Measurements from ENCODE around the gene KBTBD3.
"Not testable (repeated sequence)": the region's sequence is repeated elsewhere in the genome, so short reads cannot be mapped to it uniquely, and the experiment has no call there.

Gene KBTBD3

DNA sequence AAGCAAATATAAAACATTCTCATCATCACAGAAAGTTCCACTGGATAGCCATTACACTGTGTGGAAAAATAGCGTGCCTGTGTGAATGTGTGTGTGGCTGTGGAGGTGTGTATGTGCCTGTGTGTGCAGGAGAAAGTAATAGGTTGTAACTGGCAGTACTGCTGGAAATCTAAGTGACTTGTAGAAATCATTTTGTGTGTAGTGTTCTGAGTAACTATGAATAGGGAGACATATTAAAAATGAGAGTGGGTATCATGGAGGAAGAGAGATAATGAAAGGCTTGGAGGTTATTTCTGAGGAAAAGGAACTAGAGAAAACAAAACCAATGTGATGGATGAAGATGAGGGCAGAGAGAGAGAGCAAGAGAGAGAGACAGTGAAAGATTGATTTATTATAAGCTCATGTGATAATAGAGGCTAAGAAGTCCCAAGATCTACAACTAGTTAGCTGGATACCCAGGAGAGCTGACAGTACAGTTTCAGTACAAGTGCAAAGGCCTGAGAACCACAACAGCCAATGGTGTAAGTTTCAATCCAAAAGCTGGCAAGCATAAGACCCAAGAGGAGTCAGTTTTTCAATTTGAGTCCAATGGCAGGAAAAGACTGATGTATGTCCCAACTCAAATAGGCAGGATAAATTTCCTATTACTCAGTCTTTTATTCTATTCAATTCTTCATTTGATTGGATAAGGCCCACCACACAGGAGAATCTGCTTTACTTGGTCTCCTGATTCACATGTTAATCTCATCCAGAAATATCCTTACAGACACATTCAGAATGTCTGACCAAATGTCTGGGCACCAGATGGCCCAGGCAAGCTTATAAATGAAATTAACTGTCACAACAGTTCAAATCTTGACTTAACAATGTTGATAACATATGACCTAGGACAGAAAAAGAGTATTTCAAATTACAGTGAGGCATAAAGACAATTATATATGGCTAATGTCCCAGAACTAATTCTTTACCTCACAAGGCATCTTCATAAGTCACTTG, 14.9 kb downstream of the KBTBD3 start:
- DNase-seq = no peak

DNA sequence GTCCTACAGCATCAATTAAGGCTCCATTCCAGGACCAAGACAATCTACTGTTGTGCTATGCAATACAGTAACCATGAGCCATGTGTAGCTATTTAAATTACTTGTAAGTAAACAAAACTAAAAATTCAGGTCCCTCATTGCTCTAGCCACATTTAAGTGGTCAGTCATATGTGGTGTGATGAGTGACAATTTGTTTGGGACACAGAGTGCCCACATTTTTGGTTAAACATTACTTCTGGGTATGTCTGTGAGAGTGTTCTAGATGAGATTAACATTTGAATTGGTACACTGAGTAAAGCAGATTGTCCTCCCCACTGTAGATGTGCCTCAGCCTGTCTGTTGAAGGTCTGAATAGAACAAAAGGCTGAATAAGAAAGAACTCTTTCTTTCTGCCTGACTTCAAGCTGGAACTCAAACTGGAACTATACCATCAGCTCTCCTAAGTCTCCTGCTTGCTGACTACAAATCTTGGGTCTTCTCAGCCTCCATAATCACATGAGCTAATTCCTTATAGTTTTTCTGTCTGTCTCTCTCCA, 15.8 kb downstream of the KBTBD3 start:
- DNase-seq = no peak

DNA sequence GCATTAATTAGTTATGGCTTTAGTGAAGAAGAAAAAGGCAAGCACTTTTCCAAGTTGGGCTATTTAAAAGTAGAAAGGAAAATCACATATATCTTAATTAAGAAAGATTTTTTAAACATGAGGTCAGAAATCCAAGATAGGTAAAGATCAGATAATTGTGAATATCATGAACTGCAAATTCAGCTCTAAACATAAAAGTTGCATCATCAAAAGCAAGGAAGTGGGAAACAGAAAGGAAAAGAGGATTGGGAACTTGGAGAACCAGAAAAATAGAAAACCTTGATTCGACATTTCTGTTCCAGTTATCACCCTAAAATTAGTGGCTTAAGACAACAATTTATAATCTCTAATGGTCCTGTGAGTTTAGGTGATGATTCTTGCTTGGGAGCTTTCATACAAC, 17.5 kb downstream of the KBTBD3 start:
- no peak for DNase-seq

DNA sequence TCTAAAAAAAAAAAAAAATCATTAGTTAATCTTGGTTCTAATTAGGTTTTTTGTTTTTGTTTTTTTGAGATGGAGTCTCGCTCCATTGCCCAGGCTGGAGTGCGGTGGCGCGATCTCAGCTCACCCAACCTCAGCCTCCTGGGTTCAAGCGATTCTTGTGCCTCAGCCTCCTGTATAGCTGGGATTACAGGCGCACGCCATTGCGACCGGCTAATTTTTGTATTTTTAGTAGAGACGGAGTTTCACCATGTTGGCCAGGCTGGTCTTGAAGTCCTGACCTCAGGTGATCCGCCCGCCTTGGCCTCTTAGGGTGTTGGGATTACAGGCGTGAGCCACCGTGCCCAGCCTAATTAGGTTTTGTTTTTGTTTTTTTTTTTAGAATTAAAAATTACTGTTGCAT, 18.8 kb downstream of the KBTBD3 start:
- not testable (repeated sequence) for DNase-seq

DNA sequence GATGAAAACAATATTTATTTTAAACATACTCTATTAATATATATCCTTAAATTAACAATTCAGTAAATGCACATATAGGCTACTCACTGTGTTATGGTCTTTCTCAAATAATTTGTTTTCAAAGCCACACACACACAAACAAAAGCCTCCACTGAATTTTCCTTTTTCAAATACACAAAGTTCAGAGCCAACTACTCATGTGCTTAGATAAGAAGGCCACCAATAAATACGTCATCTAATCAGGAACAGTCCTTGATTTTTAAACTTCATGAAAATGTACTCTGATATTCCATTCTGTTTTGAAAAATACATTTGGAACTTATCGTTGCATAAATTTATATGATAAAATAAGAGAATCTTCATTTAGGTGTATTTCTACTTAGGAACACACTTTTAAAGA, 26.0 kb downstream of the KBTBD3 start:
- DNase-seq = no peak

DNA sequence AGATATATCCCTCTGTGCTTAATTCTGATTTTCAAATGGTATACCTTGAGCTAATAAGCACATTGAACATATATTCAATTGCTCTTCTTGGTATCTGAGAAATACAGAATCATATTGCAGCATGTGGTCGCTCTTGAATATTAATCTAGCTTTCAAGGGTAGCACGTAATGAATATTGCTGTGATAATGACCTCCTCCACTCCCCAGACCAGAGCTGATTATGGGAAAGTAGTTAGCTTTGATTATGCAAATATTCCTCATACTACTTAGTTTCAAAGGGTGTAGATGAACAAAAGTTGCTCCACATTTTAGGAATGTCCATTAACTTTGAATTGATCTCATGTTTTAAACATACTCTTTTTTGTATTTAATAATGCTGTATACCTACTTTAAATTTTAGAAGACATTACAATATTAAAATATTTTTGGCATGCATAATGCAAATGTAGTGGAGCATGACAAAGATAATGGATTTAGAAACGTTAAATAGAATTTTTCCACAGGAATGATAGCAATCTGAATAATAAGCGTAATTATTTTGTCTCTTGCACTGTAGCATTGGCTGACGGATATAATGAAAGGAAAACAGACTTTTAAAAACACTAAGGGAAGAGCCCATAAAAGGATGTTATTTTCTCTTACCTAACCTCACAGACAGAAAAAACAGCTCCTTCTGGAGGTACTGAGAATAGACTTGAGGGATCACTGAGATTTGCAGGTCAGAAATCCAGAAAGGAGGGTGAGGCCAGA, 27.2 kb downstream of the KBTBD3 start:
- no peak for DNase-seq

DNA sequence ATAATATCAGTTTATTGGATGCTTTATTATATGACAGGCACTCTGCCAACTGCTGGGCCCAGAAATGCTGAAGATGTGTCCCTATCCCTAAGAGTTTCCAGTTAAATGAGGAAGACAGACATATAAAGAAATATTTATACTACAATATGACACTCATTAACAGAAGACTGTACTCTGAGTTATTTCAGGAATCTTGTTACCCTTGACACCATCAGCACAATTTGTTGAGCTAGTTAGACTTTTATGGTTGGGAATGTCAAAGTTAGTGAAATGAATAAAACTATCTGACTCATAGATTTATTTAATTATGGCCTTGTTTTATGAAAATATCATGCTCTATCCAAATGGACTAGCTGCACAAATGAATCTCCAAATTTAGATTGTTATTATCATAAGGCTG, 29.5 kb downstream of the KBTBD3 start:
- DNase-seq = no peak

DNA sequence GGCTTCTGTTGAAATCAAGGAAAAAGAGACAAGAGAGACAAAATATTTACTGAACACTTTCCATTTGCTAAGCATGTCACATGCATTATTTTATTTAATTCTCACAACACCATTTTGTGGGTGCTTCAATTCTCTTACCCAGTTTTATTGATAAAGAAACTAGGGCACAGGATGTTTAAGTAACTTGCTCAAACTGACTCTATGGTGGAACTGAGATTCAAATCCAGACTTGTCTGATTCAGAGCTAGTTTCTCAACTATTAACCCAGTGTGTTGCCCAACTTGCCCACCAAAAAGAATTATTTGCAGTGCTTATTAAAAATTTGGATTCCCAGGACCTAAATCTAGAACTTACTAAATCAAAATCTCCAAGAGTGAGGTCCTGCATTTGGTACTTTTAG, 33.6 kb downstream of the KBTBD3 start:
- DNase-seq = no peak

DNA sequence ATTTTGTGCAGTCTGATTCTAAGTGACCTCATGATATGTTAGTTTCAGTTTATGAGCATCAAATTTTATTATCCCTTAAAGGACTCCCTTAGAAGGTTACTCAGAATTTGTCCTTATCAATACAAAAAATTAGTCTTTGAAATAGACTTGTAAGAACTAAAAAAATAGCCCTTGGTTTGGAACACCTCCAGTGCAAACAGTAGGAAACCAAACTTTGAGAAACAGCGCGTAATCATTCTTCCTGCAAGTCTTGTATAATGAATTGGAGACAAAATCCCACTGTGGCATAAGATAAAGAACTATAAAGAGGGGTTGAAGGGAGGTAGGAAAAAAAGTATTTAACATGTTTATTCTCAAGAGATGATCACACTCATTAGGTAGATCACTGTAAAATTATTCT, 44.3 kb downstream of the KBTBD3 start:
- no peak for DNase-seq

DNA sequence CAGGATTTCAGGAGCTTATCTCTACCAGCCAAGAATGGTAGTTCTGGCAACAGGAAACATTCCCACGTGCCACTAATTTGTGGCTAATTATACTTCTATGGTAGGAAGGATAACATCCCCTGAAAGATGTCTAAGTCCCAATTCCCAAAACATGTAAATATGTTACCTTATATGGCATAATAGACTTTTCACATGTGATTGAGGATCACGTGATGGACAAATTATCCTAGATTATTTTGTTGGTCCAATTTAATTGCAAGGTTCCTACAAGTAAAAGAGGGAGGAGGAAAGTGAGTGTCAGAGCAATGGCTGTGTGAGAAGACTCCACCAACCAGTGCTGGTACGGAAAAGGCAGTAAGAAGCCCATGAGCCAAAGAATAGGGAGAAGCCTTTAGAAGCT, 45.2 kb downstream of the KBTBD3 start:
- DNase-seq = no peak

DNA sequence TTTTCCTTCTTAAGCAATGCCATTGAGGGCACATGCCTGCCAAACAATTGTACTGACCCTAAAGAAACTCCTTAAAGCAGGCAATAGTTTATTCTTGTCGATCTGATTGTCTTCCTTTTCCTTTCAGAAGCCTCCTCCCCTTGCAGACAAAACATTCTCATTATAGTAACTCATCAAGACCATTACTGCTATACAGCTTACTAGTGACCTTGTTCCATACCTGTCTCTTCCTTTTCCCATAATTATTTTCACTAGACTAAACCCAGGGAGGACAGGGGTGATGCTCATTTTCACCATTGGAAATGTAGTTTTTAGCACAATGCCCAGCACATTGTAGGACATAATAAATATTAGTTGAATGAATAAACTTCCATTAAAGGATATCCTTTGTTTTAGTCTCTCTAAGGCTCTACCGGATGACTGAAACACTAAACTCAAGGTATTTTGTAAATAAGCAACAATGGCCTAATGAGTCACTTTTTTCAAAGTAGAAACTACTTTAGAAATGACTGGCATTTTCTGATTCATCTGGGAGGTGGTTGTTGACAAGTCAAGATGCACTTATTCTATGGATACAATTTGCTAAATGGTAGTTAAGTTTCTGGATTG, 45.8 kb downstream of the KBTBD3 start:
- no peak for DNase-seq

DNA sequence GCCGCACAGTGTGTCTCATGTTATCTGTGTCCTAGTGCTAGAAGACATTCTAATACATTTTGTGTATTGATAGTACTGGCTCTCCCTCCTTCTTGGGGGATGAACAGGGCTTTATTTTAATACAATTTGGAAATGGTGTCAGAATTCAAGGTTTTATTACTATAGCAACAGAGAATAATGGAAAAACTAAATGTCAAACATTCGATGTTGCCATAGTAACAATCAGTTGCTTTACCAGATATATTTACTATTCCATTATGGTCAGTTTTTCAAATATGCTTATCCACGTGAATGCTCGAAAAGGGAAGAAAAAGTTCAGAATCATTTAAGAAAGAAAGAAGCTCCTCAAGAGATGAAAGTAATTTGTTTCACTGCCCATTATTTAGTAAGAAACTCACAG, 46.5 kb downstream of the KBTBD3 start:
- no peak for DNase-seq

DNA sequence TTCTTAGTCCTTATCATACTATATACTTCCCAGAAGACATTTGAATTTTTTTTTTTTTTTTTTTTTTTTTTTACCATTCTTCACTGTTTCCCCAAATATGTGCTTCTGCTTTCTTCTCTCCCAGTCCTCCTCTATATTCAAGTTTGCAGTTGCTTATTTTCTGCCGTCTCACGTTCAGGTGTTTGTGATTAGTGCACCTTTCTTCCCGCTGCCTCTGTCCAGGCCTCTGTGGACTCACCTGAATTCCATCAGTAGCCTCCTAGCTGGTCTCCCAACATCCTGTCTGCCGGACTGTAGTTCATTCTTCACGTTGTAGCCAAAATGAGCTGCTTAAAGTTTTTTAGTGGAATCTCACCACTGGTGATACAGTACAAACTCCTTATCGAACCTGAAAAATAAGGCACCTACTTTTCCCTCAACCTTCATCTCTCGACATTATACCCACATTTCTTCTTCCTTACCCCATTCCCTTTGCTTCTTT, 54.3 kb downstream of the KBTBD3 start:
- DNase-seq = no peak

DNA sequence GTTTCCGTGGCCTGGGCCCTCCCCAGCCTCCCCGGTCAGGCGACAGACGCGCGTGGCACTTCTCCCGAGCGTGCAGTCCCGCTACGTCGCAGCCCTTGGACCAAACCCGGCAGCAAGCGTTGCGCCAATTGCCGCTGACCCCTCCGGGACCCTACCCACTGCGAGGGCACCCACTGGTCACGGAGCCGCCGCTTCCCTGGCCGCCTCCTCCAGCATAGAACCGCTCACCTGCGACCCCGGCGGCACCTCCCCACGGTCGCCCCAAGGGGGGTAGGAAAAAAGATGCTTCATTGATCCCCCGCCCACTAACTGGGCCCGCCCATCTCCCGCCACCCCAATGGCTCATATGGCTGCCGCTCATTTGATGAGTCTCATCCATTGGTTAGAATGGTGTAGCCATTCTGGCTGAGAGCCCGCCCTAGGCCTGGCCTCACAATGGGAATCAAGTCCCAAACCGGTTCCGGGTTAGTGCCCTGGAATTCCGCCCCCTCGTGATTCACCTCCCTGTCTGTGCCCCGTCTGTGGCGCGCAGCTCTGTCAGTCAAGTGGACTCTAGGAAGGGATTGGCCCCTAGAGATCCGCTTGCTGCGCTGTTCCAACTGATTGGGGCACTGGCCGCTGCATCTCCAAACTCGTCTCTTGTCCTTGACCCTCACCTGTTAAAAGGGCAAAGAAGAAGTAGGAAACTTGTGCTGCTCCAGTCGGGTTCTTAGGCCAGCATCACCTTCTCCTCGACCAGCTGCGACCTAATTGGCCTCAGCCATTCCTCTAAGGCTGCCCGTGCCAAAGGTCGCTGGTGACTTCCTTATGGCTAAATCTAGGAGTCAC, 55.0 kb downstream of the KBTBD3 start, which contains the start of gene MSANTD4:
Gene MSANTD4 (minus strand): TSS at position 274 of the 828 bp plus-strand sequence. CDS start 11,323 bp downstream, outside the sequence.
- DNase-seq = peak; percentile 100

DNA sequence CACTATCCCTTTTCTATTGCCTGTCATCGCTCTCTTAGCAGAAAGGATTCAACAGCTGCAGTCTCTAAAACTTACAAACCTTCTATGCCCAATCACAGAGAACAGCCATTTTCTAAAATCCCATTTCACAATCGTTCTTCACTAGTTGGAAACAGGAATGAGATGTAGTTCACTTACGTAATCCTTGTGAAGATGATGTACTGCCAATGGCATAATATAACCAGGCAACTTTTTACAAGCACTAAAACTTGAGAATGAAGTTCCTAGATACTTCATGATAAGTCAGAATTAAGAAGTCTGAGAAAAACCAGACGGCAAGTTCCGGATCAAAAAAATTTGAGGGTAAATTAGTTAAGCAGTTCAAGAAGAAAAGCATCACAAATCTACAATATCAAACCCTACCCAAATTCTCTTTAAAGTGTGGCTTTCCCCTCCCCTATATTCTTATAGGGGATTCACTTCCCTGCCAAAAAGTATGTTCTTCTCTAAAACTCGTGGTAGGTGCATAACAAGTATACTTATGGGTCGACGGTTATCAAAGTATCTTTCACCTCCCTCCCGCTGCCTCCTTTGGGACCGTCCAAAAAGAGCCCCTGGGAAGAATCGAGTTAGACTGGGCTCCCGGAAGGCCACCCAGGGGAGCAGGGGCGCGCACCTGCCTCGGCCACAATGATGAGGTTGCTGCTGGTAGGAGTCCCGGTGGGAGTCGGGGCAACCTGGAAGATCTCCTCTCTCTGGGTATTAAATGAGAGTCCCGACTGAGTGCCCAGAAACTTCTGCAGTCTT, 55.8 kb downstream of the KBTBD3 start:
- DNase-seq = peak; percentile 17

DNA sequence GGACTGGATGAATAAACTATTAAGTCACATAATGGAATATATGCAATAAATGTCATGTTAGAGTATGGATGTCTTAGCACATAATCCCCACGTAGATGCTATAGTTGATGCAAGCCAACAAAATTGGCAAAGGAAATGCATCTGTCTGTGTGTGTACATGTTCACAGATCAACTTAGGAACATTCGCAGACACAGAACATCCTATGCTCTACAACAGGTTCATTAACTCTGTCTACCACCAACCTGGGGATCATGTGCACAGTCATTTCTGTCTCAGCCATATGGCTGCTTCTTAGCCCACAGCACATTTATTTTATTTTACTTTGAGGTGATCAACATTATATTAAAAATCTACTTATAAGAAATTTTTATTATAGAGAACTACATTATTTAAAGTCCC, 60.1 kb downstream of the KBTBD3 start:
- DNase-seq = no peak

DNA sequence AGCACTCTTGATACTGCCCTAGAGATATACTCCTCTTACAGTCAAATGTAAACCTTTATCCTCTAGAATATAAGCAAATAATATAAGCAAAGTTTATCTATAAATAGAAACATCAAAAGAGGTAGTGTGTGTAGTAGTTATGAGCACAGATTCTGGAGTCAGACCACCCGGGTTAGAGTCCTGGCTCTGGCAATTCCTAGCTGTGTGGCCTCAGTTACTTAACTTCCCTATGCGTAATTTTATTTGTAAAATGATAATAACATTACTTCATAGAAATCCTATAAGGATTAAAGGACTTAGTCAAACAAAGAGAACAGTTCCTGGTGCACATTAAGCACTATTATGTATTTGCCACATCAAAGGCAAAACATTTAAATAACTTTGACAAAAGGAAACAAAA, 62.1 kb downstream of the KBTBD3 start:
- no peak for DNase-seq

DNA sequence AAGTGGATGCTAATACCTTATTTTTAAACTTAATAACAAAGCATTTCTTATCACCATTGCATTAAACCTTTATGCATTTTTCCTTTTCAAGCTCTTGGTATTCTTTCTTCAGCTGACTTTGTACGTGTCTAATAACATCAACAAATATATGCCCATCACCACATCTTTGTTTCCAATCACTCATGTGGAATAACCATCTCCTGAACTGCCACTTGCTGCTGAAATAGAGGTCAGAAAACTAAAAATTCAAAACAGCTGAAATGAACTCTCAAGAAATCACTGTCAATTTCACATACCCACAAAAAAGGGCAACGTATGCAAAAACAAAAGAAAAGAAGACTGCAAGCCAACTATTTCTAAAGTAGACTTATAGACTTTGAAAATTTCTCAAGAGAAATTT, 62.5 kb downstream of the KBTBD3 start:
- no peak for DNase-seq

DNA sequence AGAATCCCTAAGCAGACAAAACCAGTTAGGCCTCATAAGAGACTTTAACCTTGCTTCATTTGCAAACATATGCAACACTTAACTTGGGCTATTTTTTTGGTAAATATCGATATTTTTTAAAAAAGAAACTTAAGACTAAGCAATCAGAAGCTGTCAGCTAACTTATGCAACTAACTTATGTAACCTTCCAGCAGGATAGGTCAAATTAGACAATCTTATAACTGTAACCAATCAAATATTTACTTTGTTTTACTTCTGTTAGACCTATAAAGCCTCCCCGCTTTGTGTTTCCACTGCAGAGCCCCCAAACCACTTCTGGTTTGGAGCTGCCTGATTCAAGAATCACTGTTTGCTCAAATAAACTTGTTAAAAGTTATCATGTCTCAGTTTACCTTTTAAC, 63.1 kb downstream of the KBTBD3 start:
- no peak for DNase-seq

DNA sequence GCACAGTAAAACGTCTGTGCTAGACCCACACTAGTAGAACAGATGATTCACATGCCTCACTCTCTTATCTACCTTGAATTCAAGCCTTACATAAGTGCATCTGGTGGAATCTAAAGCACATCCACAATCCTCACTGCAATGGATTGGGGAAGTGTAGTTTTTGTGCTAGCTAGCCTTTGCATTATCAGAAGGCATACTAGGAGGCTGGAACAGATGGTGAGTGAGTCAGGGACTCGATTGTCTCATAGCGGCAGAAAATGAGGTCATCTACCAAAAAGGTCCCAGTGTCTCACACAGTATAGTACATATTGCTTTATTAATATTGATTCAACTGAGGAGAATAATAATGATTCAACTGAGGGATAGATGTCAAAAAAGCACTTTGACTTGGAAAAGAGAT, 64.4 kb downstream of the KBTBD3 start:
- peak; percentile 63 for DNase-seq

DNA sequence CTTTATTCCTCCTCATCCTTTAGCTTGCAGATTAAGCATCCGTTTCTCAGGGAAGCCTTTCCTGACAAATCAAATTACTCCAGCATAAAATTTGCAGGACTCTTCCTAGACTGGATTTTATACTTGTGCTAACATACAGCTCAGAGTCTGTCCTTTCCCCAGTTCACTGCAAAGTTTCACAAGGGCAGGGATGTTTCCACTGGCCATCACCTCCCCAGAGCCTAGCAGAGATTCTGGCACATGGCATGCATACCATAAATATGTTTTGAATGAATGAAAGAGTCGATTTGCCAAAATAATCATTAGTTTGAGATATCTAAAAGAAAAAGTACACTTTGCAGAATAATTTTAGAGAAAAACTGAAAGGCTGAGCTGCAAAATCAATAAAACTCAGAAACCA, 65.7 kb downstream of the KBTBD3 start:
- peak; percentile 36 for DNase-seq

All from fibroblast of skin of scalp (primary cell).